HEK293 (cell line): Measurements from ENCODE around the gene NSD1.

Experiments
- CTCF ChIA-PET: fragments of 350-600 bp; formaldehyde crosslinking; extraction: SDS; loops from one replicate; lab custom pipeline; 2021; ENCODE audit warnings: antibody characterized with exemption; lab: Yijun Ruan, JAX
- POLR2A ChIA-PET: fragments of 300-600 bp; formaldehyde crosslinking; extraction: SDS; loops from one replicate; lab custom pipeline; 2020; ENCODE audit warnings: antibody characterized with exemption, inconsistent platforms; lab: Yijun Ruan, JAX
- H3K27ac ChIP-seq: fragments of 200-500 bp; sonication (Bioruptor generic); 2 replicates; pipeline ENCODE4 v1.5.1; 2014; ENCODE audit warnings: low read depth, low read length, control low read depth, inconsistent platforms; ENCODE audit errors: extremely low read depth
- H3K36me3 ChIP-seq, 2 experiments: fragments of 200-500 bp in 1 of 2; sonication (Bioruptor generic) in 1 of 2; 1 replicate in 1 of 2; 2 replicates in 1 of 2; pipeline ENCODE4 v1.5.1; 2014 to 2017; ENCODE audit warnings: inconsistent platforms in 2 of 2, low read length in 2 of 2; ENCODE audit not compliant: control insufficient read depth in 2 of 2, insufficient read depth in 1 of 2
- H3K4me1 ChIP-seq: fragments of 200-500 bp; sonication (Bioruptor generic); 2 replicates; pipeline ENCODE4 v1.5.1; 2014; ENCODE audit warnings: mild to moderate bottlenecking, low read length, inconsistent platforms; ENCODE audit not compliant: control insufficient read depth, insufficient read depth
- H3K4me3 ChIP-seq: 2 replicates; pipeline ENCODE4 v1.5.1; 2011; ENCODE audit warnings: low read depth, mild to moderate bottlenecking, control low read depth, low read length, moderate library complexity
- H3K9me3 ChIP-seq: fragments of 200-500 bp; sonication (Bioruptor generic); 2 replicates; pipeline ENCODE4 v1.5.1; 2014; ENCODE audit warnings: low read depth, low read length, inconsistent platforms; ENCODE audit not compliant: control insufficient read depth, insufficient read depth
- KLF1 ChIP-seq: fragments of 450-650 bp; formaldehyde crosslinking; IDR thresholded peaks from 2 replicates; pipeline ENCODE4 v1.5.1; 2016; ENCODE audit warnings: missing biosample characterization, missing genetic modification characterization
- ZNF221 ChIP-seq: fragments of 450-650 bp; formaldehyde crosslinking; IDR thresholded peaks from 2 replicates; pipeline ENCODE4 v1.5.1; 2017; ENCODE audit warnings: missing biosample characterization, missing genetic modification characterization, borderline replicate concordance
- ZNF223 ChIP-seq: fragments of 450-650 bp; formaldehyde crosslinking; IDR thresholded peaks from 2 replicates; pipeline ENCODE4 v1.5.1; 2016; ENCODE audit warnings: missing biosample characterization, missing genetic modification characterization
- ZNF302 ChIP-seq: fragments of 450-650 bp; formaldehyde crosslinking; IDR thresholded peaks from 2 replicates; pipeline ENCODE4 v1.5.1; 2016; ENCODE audit warnings: missing biosample characterization, missing genetic modification characterization, low read depth
- ZNF324 ChIP-seq: fragments of 450-650 bp; formaldehyde crosslinking; IDR thresholded peaks from 2 replicates; pipeline ENCODE4 v1.5.1; 2016; ENCODE audit warnings: missing biosample characterization, missing genetic modification characterization
- ZNF664 ChIP-seq: fragments of 450-650 bp; formaldehyde crosslinking; IDR thresholded peaks from 2 replicates; pipeline ENCODE4 v1.5.1; 2016; ENCODE audit warnings: missing biosample characterization, missing genetic modification characterization
- ZNF677 ChIP-seq: fragments of 450-650 bp; IDR thresholded peaks from 2 replicates; pipeline ENCODE4 v1.5.0; 2018; ENCODE audit warnings: missing biosample characterization, mild to moderate bottlenecking, missing genetic modification characterization, moderate library complexity
- ZNF777 ChIP-seq: fragments of 450-650 bp; formaldehyde crosslinking; IDR thresholded peaks from 2 replicates; pipeline ENCODE4 v1.5.1; 2017; ENCODE audit warnings: missing biosample characterization, missing genetic modification characterization, borderline replicate concordance
- TF ChIP-seq, protein P1 (sequence below): fragments of 450-650 bp; formaldehyde crosslinking; IDR thresholded peaks from 2 replicates; pipeline ENCODE4 v1.5.1; 2016; ENCODE audit warnings: missing biosample characterization, missing genetic modification characterization
- TF ChIP-seq, protein P2 (sequence below): fragments of 450-650 bp; formaldehyde crosslinking; IDR thresholded peaks from 2 replicates; pipeline ENCODE4 v1.5.1; 2017; ENCODE audit warnings: missing biosample characterization, mild to moderate bottlenecking, missing genetic modification characterization, moderate library complexity
- TF ChIP-seq, protein P3 (sequence below): fragments of 450-650 bp; formaldehyde crosslinking; IDR thresholded peaks from 2 replicates; pipeline ENCODE4 v1.5.1; 2016; ENCODE audit warnings: missing biosample characterization, missing genetic modification characterization, low read depth
- TF ChIP-seq, protein P4 (sequence below): fragments of 450-650 bp; formaldehyde crosslinking; IDR thresholded peaks from 2 replicates; pipeline ENCODE4 v1.5.1; 2016; ENCODE audit warnings: missing biosample characterization, missing genetic modification characterization
- TF ChIP-seq, protein P5 (sequence below): fragments of 450-650 bp; formaldehyde crosslinking; IDR thresholded peaks from 2 replicates; pipeline ENCODE4 v1.5.1; 2017; ENCODE audit warnings: missing biosample characterization, missing genetic modification characterization

NSD1 gene

DNA sequence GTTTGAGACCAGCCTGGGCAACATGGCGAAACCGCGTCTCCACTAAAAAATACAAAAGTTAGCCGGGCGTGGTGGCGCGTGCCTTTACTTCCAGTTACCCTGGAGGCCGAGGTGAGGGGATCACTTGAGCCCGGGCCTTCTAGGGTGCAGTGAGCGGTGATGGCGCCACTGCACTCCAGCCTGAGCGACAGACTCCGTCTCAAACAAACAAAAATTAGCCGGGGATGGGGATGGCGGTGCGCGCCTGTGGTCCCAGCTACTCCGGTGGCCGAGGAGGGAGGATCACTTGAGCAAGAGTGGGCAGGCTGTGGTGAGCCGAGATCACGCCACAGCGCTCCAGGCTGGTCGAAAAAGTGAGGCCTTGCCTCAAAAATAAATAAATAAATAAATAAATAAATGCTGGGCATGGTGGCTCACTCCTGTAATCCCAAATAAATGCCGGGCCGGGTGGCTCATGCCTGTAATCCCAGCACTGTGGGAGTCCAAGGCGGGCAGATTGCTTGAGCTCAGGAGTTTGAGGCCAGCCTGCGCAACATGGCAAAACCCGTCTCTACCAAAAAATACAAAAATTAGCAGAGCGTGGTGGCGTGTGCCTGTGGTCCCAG is 16.0 kb upstream of the NSD1 start (continued):
- TF ChIP-seq, protein P1, sequence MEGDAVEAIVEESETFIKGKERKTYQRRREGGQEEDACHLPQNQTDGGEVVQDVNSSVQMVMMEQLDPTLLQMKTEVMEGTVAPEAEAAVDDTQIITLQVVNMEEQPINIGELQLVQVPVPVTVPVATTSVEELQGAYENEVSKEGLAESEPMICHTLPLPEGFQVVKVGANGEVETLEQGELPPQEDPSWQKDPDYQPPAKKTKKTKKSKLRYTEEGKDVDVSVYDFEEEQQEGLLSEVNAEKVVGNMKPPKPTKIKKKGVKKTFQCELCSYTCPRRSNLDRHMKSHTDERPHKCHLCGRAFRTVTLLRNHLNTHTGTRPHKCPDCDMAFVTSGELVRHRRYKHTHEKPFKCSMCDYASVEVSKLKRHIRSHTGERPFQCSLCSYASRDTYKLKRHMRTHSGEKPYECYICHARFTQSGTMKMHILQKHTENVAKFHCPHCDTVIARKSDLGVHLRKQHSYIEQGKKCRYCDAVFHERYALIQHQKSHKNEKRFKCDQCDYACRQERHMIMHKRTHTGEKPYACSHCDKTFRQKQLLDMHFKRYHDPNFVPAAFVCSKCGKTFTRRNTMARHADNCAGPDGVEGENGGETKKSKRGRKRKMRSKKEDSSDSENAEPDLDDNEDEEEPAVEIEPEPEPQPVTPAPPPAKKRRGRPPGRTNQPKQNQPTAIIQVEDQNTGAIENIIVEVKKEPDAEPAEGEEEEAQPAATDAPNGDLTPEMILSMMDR (tag by site-specific recombination), result no peak
- TF ChIP-seq, protein P2, sequence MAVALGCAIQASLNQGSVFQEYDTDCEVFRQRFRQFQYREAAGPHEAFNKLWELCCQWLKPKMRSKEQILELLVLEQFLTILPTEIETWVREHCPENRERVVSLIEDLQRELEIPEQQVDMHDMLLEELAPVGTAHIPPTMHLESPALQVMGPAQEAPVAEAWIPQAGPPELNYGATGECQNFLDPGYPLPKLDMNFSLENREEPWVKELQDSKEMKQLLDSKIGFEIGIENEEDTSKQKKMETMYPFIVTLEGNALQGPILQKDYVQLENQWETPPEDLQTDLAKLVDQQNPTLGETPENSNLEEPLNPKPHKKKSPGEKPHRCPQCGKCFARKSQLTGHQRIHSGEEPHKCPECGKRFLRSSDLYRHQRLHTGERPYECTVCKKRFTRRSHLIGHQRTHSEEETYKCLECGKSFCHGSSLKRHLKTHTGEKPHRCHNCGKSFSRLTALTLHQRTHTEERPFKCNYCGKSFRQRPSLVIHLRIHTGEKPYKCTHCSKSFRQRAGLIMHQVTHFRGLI (tag by site-specific recombination), result no peak
- TF ChIP-seq ZNF777 (no peak), ZNF221 (tag by site-specific recombination) (no peak), KLF1 (tag by site-specific recombination) (no peak), ZNF302 (tag by site-specific recombination) (no peak), ZNF223 (no peak), ZNF324 (tag by site-specific recombination) (no peak)
- TF ChIP-seq, protein P3, sequence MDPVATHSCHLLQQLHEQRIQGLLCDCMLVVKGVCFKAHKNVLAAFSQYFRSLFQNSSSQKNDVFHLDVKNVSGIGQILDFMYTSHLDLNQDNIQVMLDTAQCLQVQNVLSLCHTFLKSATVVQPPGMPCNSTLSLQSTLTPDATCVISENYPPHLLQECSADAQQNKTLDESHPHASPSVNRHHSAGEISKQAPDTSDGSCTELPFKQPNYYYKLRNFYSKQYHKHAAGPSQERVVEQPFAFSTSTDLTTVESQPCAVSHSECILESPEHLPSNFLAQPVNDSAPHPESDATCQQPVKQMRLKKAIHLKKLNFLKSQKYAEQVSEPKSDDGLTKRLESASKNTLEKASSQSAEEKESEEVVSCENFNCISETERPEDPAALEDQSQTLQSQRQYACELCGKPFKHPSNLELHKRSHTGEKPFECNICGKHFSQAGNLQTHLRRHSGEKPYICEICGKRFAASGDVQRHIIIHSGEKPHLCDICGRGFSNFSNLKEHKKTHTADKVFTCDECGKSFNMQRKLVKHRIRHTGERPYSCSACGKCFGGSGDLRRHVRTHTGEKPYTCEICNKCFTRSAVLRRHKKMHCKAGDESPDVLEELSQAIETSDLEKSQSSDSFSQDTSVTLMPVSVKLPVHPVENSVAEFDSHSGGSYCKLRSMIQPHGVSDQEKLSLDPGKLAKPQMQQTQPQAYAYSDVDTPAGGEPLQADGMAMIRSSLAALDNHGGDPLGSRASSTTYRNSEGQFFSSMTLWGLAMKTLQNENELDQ (tag by site-specific recombination), result no peak
- TF ChIP-seq, protein P4, sequence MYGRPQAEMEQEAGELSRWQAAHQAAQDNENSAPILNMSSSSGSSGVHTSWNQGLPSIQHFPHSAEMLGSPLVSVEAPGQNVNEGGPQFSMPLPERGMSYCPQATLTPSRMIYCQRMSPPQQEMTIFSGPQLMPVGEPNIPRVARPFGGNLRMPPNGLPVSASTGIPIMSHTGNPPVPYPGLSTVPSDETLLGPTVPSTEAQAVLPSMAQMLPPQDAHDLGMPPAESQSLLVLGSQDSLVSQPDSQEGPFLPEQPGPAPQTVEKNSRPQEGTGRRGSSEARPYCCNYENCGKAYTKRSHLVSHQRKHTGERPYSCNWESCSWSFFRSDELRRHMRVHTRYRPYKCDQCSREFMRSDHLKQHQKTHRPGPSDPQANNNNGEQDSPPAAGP (tag by site-specific recombination), result no peak

DNA sequence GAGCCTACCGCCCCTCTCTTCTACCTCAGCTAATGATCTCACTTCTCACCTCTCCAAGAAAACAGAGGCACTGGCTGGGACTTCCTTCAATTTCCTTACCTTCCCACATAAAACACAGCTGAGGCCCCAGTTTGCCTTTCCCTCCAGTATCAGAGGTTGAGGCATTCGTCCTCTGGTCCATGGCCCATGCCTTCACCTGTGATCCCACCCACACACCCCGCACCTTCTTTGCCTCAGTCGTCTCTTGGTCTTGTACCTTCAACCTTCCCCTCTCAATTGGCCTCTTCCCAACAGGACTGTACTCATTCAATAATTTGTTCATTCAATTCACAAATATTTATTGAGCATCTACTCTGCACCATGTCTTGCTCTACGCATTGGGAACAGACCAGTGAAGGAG is 11.0 kb upstream of the NSD1 start:
- POLR2A ChIA-PET, result no interaction called here
- Histone ChIP-seq H3K4me3 (no peak overlapping the region), H3K27ac (no peak overlapping the region), H3K36me3 (no peaks in the 10 kb centered on the region)
- CTCF ChIA-PET, result interaction anchor here (1.1 to 1.2 kb wide), 2 partner anchors 9 to 10 kb away, joined by 3 to 9 read pairs; no protein-coding TSS in a partner anchor
- TF ChIP-seq, protein P5, sequence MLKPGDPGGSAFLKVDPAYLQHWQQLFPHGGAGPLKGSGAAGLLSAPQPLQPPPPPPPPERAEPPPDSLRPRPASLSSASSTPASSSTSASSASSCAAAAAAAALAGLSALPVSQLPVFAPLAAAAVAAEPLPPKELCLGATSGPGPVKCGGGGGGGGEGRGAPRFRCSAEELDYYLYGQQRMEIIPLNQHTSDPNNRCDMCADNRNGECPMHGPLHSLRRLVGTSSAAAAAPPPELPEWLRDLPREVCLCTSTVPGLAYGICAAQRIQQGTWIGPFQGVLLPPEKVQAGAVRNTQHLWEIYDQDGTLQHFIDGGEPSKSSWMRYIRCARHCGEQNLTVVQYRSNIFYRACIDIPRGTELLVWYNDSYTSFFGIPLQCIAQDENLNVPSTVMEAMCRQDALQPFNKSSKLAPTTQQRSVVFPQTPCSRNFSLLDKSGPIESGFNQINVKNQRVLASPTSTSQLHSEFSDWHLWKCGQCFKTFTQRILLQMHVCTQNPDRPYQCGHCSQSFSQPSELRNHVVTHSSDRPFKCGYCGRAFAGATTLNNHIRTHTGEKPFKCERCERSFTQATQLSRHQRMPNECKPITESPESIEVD (tag by site-specific recombination), result no peak
- TF ChIP-seq ZNF677 (no peak), ZNF664 (tag by site-specific recombination) (peak; percentile 29; the same call in 1 of the 2 replicates)
- TF ChIP-seq, all 188 proteins: peak for 1
- Histone ChIP-seq H3K4me1 (no peaks in the 10 kb centered on the region), H3K9me3 (no peaks in the 10 kb centered on the region)
